T-cell (primary cell): ENCODE results near the gene PIP5K1C. TPM values are rescaled to one million over a fixed set of nuclear protein-coding genes. Genes with fewer than 3 reads are reported as not detected.

ENCODE experiments used
- ATAC-seq, 4 experiments: fragments of 200-7000 bp in 3 of 4; fragments of 150-1000 bp in 1 of 4; cut with Tn5 transposase; replicated peaks in 1 of 4; 1 replicate in 3 of 4; 2 replicates in 1 of 4; pipeline ENCODE4 v1.10.0; 2021; ENCODE audit warnings: moderate library complexity in 3 of 4, mild to moderate bottlenecking in 2 of 4, moderate number of reproducible peaks in 1 of 4
- CTCF ChIA-PET, 2 donors: fragments of 300-600 bp; sonication (Branson Sonifier 250); formaldehyde crosslinking; loops; one replicate each; lab custom pipeline; 2022; ENCODE audit warnings: antibody characterized with exemption in 2 of 2; lab: Charles Lee
- POLR2A ChIA-PET, 2 donors: fragments of 300-600 bp; sonication (Branson Sonifier 250); formaldehyde crosslinking; loops; one replicate each; lab custom pipeline; 2022; ENCODE audit warnings: antibody characterized with exemption in 2 of 2; lab: Charles Lee
- DNase-seq, 35 experiments: peaks; one replicate each; pipeline versions ENCODE4 v3.0.0 to v3.0.0-alpha.2; 2013 to 2023
- H3K27ac ChIP-seq: one replicate; pipeline ENCODE4 v1.5.1; 2013; ENCODE audit warnings: low read length
- H3K27me3 ChIP-seq, 2 experiments: replicated peaks in 1 of 2; 1 replicate in 1 of 2; 2 replicates in 1 of 2; pipeline versions ENCODE4 v1.6.1 to v1.7.0; 2013; ENCODE audit warnings: low read length in 1 of 2, mixed read lengths in 1 of 2; ENCODE audit not compliant: control insufficient read depth in 2 of 2, insufficient read depth in 2 of 2; ENCODE audit errors: extremely low read depth in 1 of 2
- H3K36me3 ChIP-seq, 2 donors: 1 replicate in 1 of 2; 2 replicates in 1 of 2; pipeline versions ENCODE4 v1.6.1 to v1.7.0; 2013; ENCODE audit warnings: low read length in 1 of 2; ENCODE audit not compliant: control insufficient read depth in 2 of 2, insufficient read depth in 1 of 2; ENCODE audit errors: extremely low read depth in 1 of 2
- H3K4me1 ChIP-seq, 2 experiments: 1 replicate in 1 of 2; 2 replicates in 1 of 2; pipeline versions ENCODE4 v1.6.1 to v1.7.0; 2013; ENCODE audit warnings: low read length in 2 of 2, mixed read lengths in 1 of 2; ENCODE audit not compliant: insufficient read depth in 2 of 2, control insufficient read depth in 1 of 2; ENCODE audit errors: extremely low read depth in 1 of 2
- H3K4me3 ChIP-seq, 2 donors: 1 replicate in 1 of 2; 2 replicates in 1 of 2; pipeline versions ENCODE4 v1.5.1 to v1.7.0; 2013; ENCODE audit warnings: mild to moderate bottlenecking in 2 of 2, low read length in 1 of 2, moderate library complexity in 1 of 2; ENCODE audit not compliant: control insufficient read depth in 1 of 2; ENCODE audit errors: extremely low read depth in 1 of 2
- H3K9me3 ChIP-seq: 2 replicates; pipeline ENCODE4 v1.7.0; 2013
- H3K27ac Mint-ChIP-seq, 2 donors: one replicate each; pipeline ENCODE4 v1.8.0; 2020 to 2021; ENCODE audit warnings: mild to moderate bottlenecking in 2 of 2, mixed read lengths in 2 of 2
- H3K27me3 Mint-ChIP-seq, 2 donors: one replicate each; pipeline ENCODE4 v1.8.0; 2021 to 2022; ENCODE audit warnings: mixed read lengths in 2 of 2
- H3K36me3 Mint-ChIP-seq: one replicate; pipeline ENCODE4 v1.8.0; 2021; ENCODE audit warnings: mixed read lengths
- H3K4me1 Mint-ChIP-seq, 3 donors: one replicate each; pipeline ENCODE4 v1.8.0; 2020 to 2022; ENCODE audit warnings: mixed read lengths in 3 of 3, mild to moderate bottlenecking in 1 of 3
- H3K4me3 Mint-ChIP-seq, 3 donors: one replicate each; pipeline ENCODE4 v1.8.0; 2020 to 2022; ENCODE audit warnings: mild to moderate bottlenecking in 3 of 3, mixed read lengths in 3 of 3, moderate library complexity in 3 of 3
- H3K9me3 Mint-ChIP-seq, 3 donors: one replicate each; pipeline ENCODE4 v1.8.0; 2020 to 2022; ENCODE audit warnings: mixed read lengths in 3 of 3
- WGBS: methylation state at CpG from one replicate; pipeline ENCODE4 v1.1.5; 2013; ENCODE audit warnings: missing lambda C conversion rate; ENCODE audit not compliant: insufficient coverage; 5-methylcytosine and 5-hydroxymethylcytosine counted together
- total RNA-seq, 35 experiments: library from RNA in 6 of 35; stranded (reverse) in 6 of 35; fragments of 120-200 nt in 1 of 35; gene quantifications; one replicate each; pipeline versions ENCODE4 v1.2.1 to v1.2.4 and lab custom pipeline; 2013 to 2026

PIP5K1C gene
- total RNA-seq, 5 donors from 2014 or later (not counting 1 experiment from before 2014, with no cell fraction given), result 25.6 to 35.0 (median 32.1) TPM

DNA sequence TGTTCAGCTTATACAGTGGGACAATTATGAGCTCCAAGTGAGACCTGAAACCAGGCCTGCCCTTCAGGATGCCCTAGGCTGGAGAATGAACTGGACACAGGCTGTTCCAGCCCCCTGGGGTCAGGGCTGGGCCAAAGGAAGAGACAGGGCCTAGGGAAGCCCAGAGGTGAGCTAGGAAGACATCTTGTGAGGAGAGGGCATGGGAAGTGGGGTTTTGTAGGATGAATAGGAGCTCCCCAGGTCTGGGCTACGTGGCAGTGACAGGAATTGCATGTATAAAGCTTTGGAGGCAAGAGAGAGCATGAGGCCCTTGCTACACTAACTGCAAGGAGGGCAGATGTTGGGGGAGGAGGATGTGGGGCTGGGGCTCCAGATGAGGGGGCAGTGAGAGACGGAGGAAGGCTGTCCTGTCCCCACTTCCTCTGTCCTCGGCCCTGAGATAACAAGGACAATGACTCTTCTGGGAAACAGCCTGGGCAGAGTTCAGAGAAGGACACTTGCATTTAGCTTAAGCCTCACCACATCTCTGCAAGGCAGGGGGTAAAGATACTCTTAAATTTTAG lies 92.1 kb downstream of the PIP5K1C start:
- peaks cover 0 to 39% of the 10 kb centered on the region in 2 experiments for H3K27me3 ChIP-seq
- H3K4me1 Mint-ChIP-seq, result peaks cover 8 to 13% (median 12%) of the 10 kb centered on the region in 3 donors
- no peak for ATAC-seq
- peak overlapping the region in 2 of 3 donors; percentile 13 to 66 for H3K4me3 Mint-ChIP-seq
- H3K36me3 Mint-ChIP-seq, result peaks cover 5% of the 10 kb centered on the region
- H3K4me3 ChIP-seq, result no peak overlapping the region
- peaks cover 10 to 56% of the 10 kb centered on the region in 2 experiments for H3K4me1 ChIP-seq
- peak overlapping the region; percentile 72 to 73 for H3K27ac Mint-ChIP-seq
- no peaks in the 10 kb centered on the region for H3K9me3 Mint-ChIP-seq
- H3K27me3 Mint-ChIP-seq, result no peaks in the 10 kb centered on the region
- ChIA-PET CTCF (interaction anchor here (0.5 to 0.6 kb wide), 2 partner anchors 28 to 302 kb away, joined by 5 read pairs; no protein-coding TSS in a partner anchor), POLR2A (interaction anchor here in 1 of 2 donors (0.6 kb wide), 1 partner anchor 1705 kb away, joined by 10 read pairs; no protein-coding TSS in a partner anchor)
- WGBS, result 91% methylated on average over 1 of the region's 3 CpGs
- no peaks in the 10 kb centered on the region for H3K9me3 ChIP-seq
- H3K27ac ChIP-seq, result no peak overlapping the region
- DNase-seq, result no peak
- H3K36me3 ChIP-seq, result peaks cover 7 to 14% of the 10 kb centered on the region in 2 donors

DNA sequence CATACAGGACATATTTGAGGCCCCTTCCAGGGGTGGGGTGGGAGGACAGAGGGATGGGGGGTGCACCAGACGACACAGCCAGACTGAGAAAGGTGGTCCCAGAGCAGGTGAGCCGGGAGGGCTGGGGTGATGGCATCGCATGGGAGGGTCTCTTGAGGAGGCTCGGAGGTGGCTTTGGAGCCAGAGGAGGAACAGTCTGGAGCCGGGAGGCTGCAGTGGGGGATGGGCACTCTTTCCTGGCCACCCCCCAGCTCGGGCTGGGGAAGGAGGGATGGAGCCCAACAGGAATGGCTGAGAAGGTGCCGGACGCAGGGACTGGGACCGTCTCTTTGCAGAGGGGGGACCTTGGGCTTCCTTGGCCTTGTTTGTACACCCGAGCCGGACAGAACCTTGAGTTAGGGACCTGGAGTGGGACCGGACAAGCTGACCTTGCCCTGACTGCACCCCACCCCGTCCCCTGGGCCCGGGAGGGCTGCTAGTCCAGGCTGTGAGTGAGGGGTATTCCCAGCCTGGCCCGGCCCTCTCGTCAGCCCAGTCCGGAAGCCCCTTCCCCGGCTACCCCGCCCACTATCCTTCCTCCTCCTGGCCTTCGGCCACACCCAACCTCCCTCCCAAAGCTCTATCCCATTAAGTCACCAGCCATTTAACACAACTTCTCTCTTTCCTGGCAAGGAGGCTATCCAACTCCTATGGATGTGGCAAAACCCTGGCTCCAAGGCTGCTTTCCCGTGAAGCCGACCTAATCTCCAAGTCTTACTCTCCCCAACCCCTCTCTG lies 92.8 kb downstream of the PIP5K1C start:
- H3K4me1 ChIP-seq, result peaks cover 10 to 56% of the 10 kb centered on the region in 2 experiments
- Mint-ChIP-seq H3K27ac (peak overlapping the region; percentile 72 to 73), H3K36me3 (peaks cover 5% of the 10 kb centered on the region), H3K4me1 (peaks cover 8 to 13% (median 12%) of the 10 kb centered on the region in 3 donors), H3K27me3 (no peaks in the 10 kb centered on the region), H3K9me3 (no peaks in the 10 kb centered on the region), H3K4me3 (peak overlapping the region in 2 of 3 donors; percentile 57 to 66)
- 79% methylated on average over 19 of the region's 22 CpGs for WGBS
- H3K9me3 ChIP-seq, result no peaks in the 10 kb centered on the region
- ChIA-PET CTCF (no interaction called here), POLR2A (interaction anchor here in 1 of 2 donors (0.6 kb wide), 1 partner anchor 1705 kb away, joined by 10 read pairs; no protein-coding TSS in a partner anchor)
- H3K27me3 ChIP-seq, result peaks cover 0 to 39% of the 10 kb centered on the region in 2 experiments
- no peak overlapping the region for H3K27ac ChIP-seq
- no peak for DNase-seq
- no peak for ATAC-seq
- no peak overlapping the region for H3K4me3 ChIP-seq
- peaks cover 4 to 12% of the 10 kb centered on the region in 2 donors for H3K36me3 ChIP-seq

- no peak within 1 kb of the TSS for H3K27ac Mint-ChIP-seq
- H3K27me3 Mint-ChIP-seq, result no peaks in the 10 kb centered on the region
- ATAC-seq, result peak in 3 of 4 experiments; percentile 22 to 34 (median 32)
- peaks cover 0 to 39% of the 10 kb centered on the region in 2 experiments for H3K27me3 ChIP-seq
- H3K27ac ChIP-seq, result no peak within 1 kb of the TSS
- peak within 1 kb of the TSS in 2 of 3 donors; percentile 13 to 57 for H3K4me3 Mint-ChIP-seq
- H3K4me3 ChIP-seq, result peak within 1 kb of the TSS; percentile 38 to 43
- H3K9me3 ChIP-seq, result no peaks in the 10 kb centered on the region
- H3K4me1 Mint-ChIP-seq, result peaks cover 8 to 13% (median 12%) of the 10 kb centered on the region in 3 donors
- peaks cover under 1% of the 10 kb centered on the region for H3K36me3 Mint-ChIP-seq
- no peaks in the 10 kb centered on the region for H3K9me3 Mint-ChIP-seq
- peaks cover 10 to 56% of the 10 kb centered on the region in 2 experiments for H3K4me1 ChIP-seq
- peaks cover 2 to 5% of the 10 kb centered on the region in 2 donors for H3K36me3 ChIP-seq
- POLR2A ChIA-PET, result no interaction called here
- 13% methylated on average over 41 of the region's 46 CpGs for whole genome bisulfite sequencing
- DNase-seq, result peak in 26 of 35 experiments; percentile 12 to 60 (median 36)
- CTCF ChIA-PET, result no interaction called here
Measured at GRCh38 chr19:3606690-3607289, 93.5 kb downstream of the PIP5K1C start, which contains the start of gene TBXA2R. Gene TBXA2R (minus strand): TSS chr19:3606875. CDS start chr19:3600634, 6,241 bp downstream.

DNA sequence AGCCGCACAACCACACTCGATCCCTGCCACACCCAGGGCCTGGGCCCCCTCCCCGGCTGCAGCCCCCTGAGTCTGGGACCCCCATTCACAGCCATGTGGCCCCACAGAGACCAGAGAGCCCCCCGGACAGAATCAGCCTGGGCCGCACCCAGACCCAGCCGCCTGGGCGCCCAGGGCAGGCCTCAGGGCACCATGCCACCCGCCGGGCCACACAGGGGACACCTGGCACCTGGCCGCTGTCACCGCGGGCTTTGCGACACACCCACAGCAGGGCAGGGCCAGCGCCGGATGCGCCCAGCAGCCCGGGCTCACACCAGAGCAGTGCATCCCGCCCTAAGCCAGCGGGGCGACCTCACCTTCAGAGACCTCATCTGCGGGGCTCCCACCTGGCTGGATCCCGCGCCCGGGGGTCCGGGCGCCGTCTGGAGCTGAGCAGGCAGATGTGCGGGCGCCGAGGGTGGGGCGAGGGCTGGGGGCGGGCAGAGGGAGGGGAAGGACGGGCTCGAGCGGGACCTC lies 94.0 kb downstream of the PIP5K1C start:
- Histone ChIP-seq H3K36me3 (no peaks in the 10 kb centered on the region), H3K4me3 (peak overlapping the region; percentile 38 to 43), H3K27me3 (peaks cover 0 to 39% of the 10 kb centered on the region in 2 experiments), H3K27ac (no peak overlapping the region), H3K4me1 (peaks cover 10 to 56% of the 10 kb centered on the region in 2 experiments), H3K9me3 (no peaks in the 10 kb centered on the region)
- H3K27ac Mint-ChIP-seq, result no peak overlapping the region
- ChIA-PET POLR2A (no interaction called here), CTCF (no interaction called here)
- no peaks in the 10 kb centered on the region for H3K9me3 Mint-ChIP-seq
- H3K36me3 Mint-ChIP-seq, result no peaks in the 10 kb centered on the region
- no peak overlapping the region for H3K4me3 Mint-ChIP-seq
- DNase-seq, result peak in 8 of 35 experiments; percentile 13 to 51 (median 20)
- H3K4me1 Mint-ChIP-seq, result peaks cover 8 to 13% (median 12%) of the 10 kb centered on the region in 3 donors
- no peaks in the 10 kb centered on the region for H3K27me3 Mint-ChIP-seq
- WGBS, result 7% methylated on average over 35 of the region's 35 CpGs
- peak; percentile 28 to 60 (median 54) for ATAC-seq

DNA sequence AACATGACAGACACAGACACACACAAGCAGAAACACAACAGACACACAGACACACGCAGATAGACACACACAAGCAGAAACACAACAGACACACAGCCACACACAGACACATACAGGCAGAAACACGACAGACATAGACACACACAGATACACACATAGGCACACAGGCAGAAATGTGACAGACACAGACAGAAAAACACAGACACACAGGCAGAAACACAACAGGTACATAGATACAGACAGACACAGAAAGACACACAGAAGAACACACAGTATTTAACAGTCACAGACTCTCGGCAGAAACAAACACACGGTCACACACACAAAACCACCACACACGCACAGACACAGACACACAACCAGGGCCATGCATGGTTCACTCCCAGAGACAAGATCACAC lies 94.5 kb downstream of the PIP5K1C start:
- DNase-seq (no peak), ATAC-seq (no peak)
- no peaks in the 10 kb centered on the region for H3K36me3 Mint-ChIP-seq
- Histone ChIP-seq H3K4me3 (peak overlapping the region; percentile 38 to 43), H3K4me1 (peaks cover 10 to 56% of the 10 kb centered on the region in 2 experiments), H3K36me3 (no peaks in the 10 kb centered on the region), H3K27ac (no peak overlapping the region), H3K27me3 (peaks cover 0 to 39% of the 10 kb centered on the region in 2 experiments), H3K9me3 (no peaks in the 10 kb centered on the region)
- no peaks in the 10 kb centered on the region for H3K9me3 Mint-ChIP-seq
- no peaks in the 10 kb centered on the region for H3K27me3 Mint-ChIP-seq
- ChIA-PET CTCF (no interaction called here), POLR2A (no interaction called here)
- no peak overlapping the region for H3K27ac Mint-ChIP-seq
- 68% methylated on average over 4 of the region's 5 CpGs for WGBS
- peaks cover 8 to 13% (median 12%) of the 10 kb centered on the region in 3 donors for H3K4me1 Mint-ChIP-seq
- H3K4me3 Mint-ChIP-seq, result no peak overlapping the region

- no peak for ATAC-seq
- CTCF ChIA-PET, result no interaction called here
- Mint-ChIP-seq H3K36me3 (no peaks in the 10 kb centered on the region), H3K4me1 (peaks cover 8 to 13% (median 12%) of the 10 kb centered on the region in 3 donors), H3K27ac (no peak overlapping the region), H3K9me3 (no peaks in the 10 kb centered on the region), H3K27me3 (no peaks in the 10 kb centered on the region), H3K4me3 (no peak overlapping the region)
- no peak for DNase-seq
- Histone ChIP-seq H3K4me3 (peak overlapping the region; percentile 38 to 43), H3K27me3 (peaks cover 0 to 39% of the 10 kb centered on the region in 2 experiments), H3K36me3 (no peaks in the 10 kb centered on the region), H3K4me1 (peaks cover 10 to 56% of the 10 kb centered on the region in 2 experiments), H3K27ac (no peak overlapping the region), H3K9me3 (no peaks in the 10 kb centered on the region)
- 38% methylated on average over 3 of the region's 3 CpGs for WGBS
- POLR2A ChIA-PET, result no interaction called here
Measured at GRCh38 chr19:3605361-3605760, 94.9 kb downstream of the PIP5K1C start.
